GM19467 (cell line): ENCODE results near the gene A2M.

Experiments used
- ATAC-seq: cut with Tn5 transposase; IDR thresholded peaks from one replicate; pipeline ENCODE4 v1.9.1; 2021; ENCODE audit warnings: mild to moderate bottlenecking, moderate library complexity; ENCODE audit not compliant: unreplicated experiment

The A2M gene

GRCh38 chr12:9122091-9122609 lies 6.4 kb upstream of the A2M start:
- ATAC-seq = no peak

GRCh38 chr12:9120487-9121184 lies 4.9 kb upstream of the A2M start:
- no peak for ATAC-seq

- no peak for ATAC-seq
Observed at GRCh38 chr12:9118158-9118557, 2.4 kb upstream of the A2M start.

DNA sequence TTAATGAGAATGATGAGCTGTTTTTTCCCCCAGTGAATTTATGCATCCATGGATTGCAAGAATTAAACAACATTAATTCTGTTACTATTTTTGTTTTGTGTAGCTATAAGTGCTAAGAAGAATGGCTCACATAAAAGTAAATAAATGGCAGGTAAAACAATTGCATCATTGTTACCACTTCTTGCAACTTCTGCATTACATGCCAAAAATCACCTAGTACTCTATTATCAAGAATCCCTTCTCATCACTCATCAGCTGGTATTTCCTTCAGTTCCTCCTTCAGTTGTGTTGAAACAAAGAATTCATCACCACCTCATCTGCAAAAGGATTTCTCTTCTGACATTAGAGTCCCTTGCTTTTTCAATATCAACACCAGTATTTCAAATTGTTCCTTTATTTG lies 773 bp downstream of the A2M start:
- no peak for ATAC-seq

- ATAC-seq = no peak
Observed at GRCh38 chr12:9113987-9114309, 1.8 kb downstream of the A2M start.

DNA sequence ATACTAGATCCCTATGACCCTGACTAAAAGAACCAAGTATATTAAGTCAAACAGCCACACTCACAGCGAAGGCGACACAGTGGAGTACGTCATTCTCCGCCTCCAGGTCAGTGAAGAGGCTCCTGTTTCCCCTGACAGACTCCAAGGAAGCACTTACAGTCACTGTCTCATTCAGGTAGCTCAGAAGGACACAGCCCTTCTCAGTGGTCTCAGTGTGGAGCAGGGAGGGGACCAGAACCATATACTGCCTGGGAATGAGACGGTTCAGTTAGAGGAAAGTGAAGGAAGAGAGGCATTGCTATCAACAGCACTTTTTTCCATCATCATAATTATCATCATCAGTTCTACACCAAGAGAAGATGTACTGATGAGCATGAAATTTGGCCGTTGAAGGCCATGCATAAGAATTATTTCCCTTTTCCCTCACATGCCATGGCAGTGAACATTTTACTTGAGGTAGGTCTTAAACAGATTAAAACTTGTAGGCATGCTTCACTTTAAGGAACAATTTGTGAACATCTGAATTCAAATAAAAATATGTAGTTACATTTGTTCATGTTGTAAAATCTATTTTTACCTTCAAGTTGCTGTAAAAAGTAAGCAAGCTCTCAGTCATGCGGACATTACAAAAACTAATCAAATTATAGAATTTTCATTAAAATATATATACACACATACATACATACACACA lies 2.3 kb downstream of the A2M start:
- ATAC-seq = no peak

DNA sequence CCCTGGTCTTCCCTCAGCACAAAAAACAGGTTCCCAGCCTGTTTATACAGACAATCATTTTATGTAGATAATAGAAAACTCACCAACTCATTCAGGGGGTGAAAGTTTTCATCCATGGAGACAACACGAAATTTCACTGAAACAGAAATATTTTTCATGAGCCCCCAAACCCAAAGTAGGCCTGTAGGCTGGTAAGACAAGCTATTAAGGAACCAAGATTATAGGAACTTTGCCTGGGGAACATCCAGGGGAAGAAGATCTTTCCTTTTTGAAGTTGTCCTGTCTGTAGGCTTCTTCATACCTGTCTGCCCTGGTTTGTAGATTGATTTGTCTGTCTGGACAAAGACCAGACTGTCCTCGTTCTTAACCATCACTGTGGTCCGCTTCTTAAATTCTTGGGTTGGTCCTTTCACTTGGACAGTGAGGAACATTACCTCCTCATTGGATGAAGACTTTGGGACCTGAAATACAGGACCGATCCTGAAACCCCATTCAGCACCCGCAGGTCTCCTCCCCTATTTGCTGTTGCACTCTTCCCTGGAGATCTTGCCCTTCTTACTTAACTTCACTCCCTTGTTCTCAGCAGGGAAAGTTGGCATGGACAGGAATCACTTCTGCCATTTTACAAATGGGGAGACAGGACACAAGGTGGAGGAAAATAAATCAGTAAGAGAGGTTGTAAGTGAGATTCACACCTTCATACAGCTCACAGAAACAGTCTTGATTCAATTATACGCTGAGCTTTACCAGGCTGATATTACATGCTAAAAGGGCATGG lies 3.5 kb downstream of the A2M start:
- ATAC-seq = no peak

DNA sequence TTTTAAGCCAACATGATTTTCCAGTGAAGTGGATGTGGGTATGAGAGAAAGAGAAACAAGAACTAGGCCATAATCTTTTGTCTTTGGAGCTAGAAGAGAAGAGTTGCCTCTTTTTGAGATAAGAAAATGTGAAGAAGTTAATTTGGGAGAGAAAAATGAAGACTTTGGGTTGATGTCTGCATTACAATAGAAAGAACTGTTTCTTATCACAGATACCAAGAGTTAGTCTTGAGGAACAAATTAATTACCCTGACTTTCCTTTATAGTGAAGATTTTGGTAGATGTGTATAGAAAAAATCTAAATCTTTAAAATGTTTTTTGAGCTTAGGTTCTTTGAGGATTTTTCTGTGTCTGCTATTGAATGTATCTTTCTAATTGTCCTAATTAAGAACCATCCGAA lies 4.2 kb downstream of the A2M start:
- no peak for ATAC-seq

DNA sequence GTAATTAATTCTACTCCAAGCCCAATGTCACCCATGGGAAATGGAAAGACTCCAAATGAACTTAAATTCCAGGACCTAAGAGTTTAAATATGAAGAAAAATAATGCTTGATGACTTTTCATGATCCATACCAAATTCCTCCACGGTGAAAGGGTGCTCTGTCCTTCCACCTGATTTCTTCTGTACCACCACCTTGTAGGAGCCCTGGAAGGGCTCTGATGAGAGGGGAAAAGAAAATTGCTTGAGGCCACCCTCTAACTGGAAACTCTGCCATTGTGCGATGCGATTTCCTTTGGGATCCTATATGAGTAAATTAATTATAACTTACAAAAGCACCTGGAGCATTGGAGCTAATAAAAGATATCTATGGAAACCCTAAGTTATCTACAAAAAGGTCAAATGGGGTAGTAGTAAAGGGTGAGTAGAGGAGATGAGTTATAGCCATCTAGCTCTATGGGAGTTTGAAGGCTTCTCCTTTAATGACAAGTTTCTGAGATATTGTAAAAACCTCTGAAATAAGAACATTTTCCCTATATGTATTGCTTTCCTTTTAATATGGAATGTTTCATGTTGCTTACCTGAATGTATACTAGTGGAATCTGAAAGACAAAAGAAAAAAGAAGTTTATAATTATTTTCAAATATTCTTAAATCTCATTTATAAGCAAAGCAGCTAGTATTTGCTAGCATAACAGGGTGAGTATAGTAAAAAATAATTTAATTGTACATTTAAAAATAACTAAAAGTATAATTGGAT lies 5.8 kb downstream of the A2M start:
- no peak for ATAC-seq

DNA sequence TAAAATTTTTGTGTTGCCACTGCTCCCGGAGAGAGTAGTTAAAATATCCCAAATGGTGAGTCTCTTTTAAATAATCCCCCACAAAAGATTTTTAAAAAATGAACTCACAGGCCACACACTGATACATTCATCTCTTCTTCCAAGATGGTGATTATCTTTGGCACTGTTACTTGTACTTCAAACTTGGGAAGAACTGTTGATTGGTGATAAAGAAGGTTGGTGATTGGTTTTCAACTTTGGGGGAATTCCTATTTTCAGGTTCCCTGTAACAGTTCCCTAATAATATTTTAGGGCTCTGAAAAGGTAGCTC lies 6.6 kb downstream of the A2M start:
- no peak for ATAC-seq

- no peak for ATAC-seq
Observed at GRCh38 chr12:9108504-9109212, 7.1 kb downstream of the A2M start.

GRCh38 chr12:9107542-9107873 lies 8.2 kb downstream of the A2M start:
- ATAC-seq = no peak

GRCh38 chr12:9106610-9107541 lies 8.8 kb downstream of the A2M start:
- ATAC-seq = no peak

DNA sequence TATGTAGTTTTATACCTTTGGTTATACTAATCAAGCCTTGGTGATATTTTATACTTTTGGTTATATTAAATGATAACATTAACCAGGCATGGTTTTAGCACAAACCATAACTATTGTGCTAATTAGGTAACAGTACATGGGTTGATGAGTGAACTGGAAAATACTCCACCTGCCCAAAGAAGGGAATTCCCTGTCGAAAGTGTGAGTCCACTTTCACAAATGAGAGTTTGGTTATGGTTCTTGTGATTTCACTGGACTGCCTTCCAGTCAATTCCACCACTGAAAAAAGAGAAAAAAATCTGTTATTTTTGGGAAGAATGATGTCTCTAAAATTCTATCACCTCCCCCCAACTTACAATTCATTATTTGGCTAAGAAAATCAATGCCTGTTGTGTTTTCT lies 9.7 kb downstream of the A2M start:
- no peak for ATAC-seq

- ATAC-seq = no peak
Observed at GRCh38 chr12:9104767-9105423, 10.8 kb downstream of the A2M start.

GRCh38 chr12:9104087-9104486 lies 11.6 kb downstream of the A2M start:
- ATAC-seq = no peak

GRCh38 chr12:9103050-9103849 lies 12.5 kb downstream of the A2M start:
- ATAC-seq = no peak

DNA sequence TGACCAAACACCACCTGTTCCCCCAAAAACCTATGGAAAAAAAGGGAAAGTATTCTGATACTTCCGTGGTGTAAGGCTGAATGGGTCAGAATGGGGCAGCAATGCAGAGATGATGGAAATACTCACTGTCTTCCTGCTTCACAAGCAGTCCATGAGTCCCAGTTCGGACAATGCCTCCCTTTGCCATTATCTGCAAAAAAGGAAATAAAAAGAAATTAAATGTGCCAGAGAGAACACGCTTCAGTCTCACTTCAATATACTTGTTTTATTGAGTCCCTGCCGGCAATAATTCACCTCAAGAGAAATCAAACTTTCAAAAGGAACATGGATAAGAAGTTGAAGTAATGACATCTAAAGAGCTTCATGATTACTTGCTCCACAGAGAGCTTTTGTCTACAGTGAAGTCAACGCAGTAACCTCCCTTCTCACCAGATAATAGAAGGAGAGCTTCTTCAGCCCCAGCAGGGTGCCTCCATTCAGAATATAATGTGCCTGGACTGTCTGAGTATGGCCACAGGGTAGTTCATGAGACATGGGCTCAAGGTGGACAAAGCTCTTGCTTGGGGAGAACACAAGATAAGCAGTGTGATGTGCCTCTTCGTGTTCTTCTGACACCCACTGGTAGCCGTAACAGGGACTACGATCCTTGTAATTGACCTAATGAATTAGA lies 14.6 kb downstream of the A2M start:
- ATAC-seq = no peak
